ENCODE results near the gene GRWD1.

The GRWD1 gene

DNA sequence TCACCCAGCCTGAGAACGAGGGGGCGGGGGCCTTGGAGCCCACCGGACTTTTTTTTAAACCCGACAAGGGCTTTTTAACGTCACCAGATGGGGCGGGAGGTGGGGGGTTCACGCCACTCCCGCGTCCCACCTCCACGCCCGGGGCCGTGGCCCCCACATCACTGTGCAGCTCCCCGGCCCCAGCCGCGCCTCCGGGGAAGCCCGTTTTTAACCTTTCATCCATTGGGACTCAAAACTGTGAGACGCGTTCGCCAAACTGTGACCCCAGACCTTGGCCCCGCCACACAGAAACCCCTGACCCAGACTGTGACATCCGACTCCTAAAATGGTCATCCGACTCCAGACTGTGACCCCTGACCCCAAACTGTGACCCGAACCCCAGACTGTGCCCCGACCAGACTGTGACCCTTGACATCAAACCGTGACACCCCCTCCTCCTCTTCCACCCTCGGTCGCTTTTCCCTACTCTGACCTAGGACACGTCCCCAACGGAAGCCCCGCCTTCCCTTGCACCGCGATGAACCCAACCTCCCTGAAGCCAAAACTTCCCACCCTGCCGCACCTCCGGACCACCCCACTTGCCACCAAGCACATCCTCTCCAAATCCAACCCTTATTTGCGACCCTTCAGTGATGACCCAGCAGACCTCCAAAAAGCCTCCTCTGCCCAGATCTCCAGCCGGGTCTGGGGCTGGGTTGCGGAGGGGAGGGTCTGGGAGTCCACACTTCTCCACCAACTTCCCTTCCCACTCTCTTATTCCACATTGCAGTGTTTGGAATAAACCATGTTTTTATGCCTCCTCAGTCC is 1.5 kb upstream of the GRWD1 start:
- ChIA-PET POLR2A (interaction anchor here (1.5 kb wide), 1 partner anchor 81 kb away, joined by 14 read pairs; the partner anchor contains the start of genes SYNGR4 and TMEM143), CTCF (interaction anchor here (0.5 to 1.1 kb wide), 5 partner anchors 22 to 190 kb away, joined by 3 to 5 read pairs (median 3); no protein-coding TSS in a partner anchor)
- Histone ChIP-seq H3K4me3 (ENCODE audit: low read depth, low read length) (no peak overlapping the region; the same call in 1 of the 2 replicates), H3K36me3 (ENCODE audit: control insufficient read depth in 2 of 2, insufficient read depth in 1 of 2, low read length in 2 of 2) (peaks cover 25 to 27% of the 10 kb centered on the region in 2 experiments), H3K9me3 (ENCODE audit: control insufficient read depth, insufficient read depth, low read depth, low read length) (no peaks in the 10 kb centered on the region), H3K27ac (ENCODE audit: extremely low read depth, low read depth, low read length) (peak overlapping the region; percentile 65), H3K4me1 (ENCODE audit: control insufficient read depth, insufficient read depth, low read length) (peaks cover 8% of the 10 kb centered on the region)
- TF ChIP-seq ZNF416 (tag by site-specific recombination; IDR thresholded peaks at IDR 0.05) (no peak), SP3 (tag by site-specific recombination; IDR thresholded peaks at IDR 0.05) (peak; percentile 61), MEIS1 (CRISPR knock-in tag; IDR thresholded peaks at IDR 0.05; ENCODE audit: borderline replicate concordance) (no peak), ZNF292 (tag by site-specific recombination; IDR thresholded peaks at IDR 0.05; ENCODE audit: borderline replicate concordance, low read depth) (no peak), ZNF311 (tag by site-specific recombination; IDR thresholded peaks at IDR 0.05; ENCODE audit: borderline replicate concordance) (no peak), ZEB2 (tag by site-specific recombination; IDR thresholded peaks at IDR 0.05) (no peak), ZNF37A (tag by site-specific recombination; IDR thresholded peaks at IDR 0.05) (no peak), BCL11B (tag by site-specific recombination; IDR thresholded peaks at IDR 0.05; ENCODE audit: low read depth) (peak; percentile 98), ZNF585B (tag by site-specific recombination; IDR thresholded peaks at IDR 0.05) (no peak), BCL11A (tag by site-specific recombination; IDR thresholded peaks at IDR 0.05; ENCODE audit: low read depth) (peak; percentile 89), SP2 (tag by site-specific recombination; IDR thresholded peaks at IDR 0.05) (peak; percentile 42; the same call in 1 of the 2 replicates), ZNF600 (tag by site-specific recombination; IDR thresholded peaks at IDR 0.05) (peak; percentile 60; the same call in 1 of the 2 replicates), GLIS1 (tag by site-specific recombination; IDR thresholded peaks at IDR 0.05) (no peak), YY1 (tag by site-specific recombination; IDR thresholded peaks at IDR 0.05) (no peak), ZNF423 (tag by site-specific recombination; IDR thresholded peaks at IDR 0.05) (no peak), ZNF354C (tag by site-specific recombination; IDR thresholded peaks at IDR 0.05; ENCODE audit: borderline replicate concordance, low read depth) (no peak), KLF16 (tag by site-specific recombination; IDR thresholded peaks at IDR 0.05) (0 out of 2 replicates have a peak, but pooled peaks have one; percentile 24), ZNF645 (tag by site-specific recombination; IDR thresholded peaks at IDR 0.05) (no peak), ZNF792 (tag by site-specific recombination; IDR thresholded peaks at IDR 0.05) (no peak), ZNF558 (tag by site-specific recombination; IDR thresholded peaks at IDR 0.05) (no peak), HOXA7 (CRISPR knock-in tag; IDR thresholded peaks at IDR 0.05; ENCODE audit: borderline replicate concordance) (no peak), ZNF175 (tag by site-specific recombination; IDR thresholded peaks at IDR 0.05) (no peak)
- TF ChIP-seq, protein P1, sequence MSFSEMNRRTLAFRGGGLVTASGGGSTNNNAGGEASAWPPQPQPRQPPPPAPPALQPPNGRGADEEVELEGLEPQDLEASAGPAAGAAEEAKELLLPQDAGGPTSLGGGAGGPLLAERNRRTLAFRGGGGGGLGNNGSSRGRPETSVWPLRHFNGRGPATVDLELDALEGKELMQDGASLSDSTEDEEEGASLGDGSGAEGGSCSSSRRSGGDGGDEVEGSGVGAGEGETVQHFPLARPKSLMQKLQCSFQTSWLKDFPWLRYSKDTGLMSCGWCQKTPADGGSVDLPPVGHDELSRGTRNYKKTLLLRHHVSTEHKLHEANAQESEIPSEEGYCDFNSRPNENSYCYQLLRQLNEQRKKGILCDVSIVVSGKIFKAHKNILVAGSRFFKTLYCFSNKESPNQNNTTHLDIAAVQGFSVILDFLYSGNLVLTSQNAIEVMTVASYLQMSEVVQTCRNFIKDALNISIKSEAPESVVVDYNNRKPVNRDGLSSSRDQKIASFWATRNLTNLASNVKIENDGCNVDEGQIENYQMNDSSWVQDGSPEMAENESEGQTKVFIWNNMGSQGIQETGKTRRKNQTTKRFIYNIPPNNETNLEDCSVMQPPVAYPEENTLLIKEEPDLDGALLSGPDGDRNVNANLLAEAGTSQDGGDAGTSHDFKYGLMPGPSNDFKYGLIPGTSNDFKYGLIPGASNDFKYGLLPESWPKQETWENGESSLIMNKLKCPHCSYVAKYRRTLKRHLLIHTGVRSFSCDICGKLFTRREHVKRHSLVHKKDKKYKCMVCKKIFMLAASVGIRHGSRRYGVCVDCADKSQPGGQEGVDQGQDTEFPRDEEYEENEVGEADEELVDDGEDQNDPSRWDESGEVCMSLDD (tag by site-specific recombination; IDR thresholded peaks at IDR 0.05): peak; percentile 71; the same call in 1 of the 2 replicates
- TF ChIP-seq, protein P2, sequence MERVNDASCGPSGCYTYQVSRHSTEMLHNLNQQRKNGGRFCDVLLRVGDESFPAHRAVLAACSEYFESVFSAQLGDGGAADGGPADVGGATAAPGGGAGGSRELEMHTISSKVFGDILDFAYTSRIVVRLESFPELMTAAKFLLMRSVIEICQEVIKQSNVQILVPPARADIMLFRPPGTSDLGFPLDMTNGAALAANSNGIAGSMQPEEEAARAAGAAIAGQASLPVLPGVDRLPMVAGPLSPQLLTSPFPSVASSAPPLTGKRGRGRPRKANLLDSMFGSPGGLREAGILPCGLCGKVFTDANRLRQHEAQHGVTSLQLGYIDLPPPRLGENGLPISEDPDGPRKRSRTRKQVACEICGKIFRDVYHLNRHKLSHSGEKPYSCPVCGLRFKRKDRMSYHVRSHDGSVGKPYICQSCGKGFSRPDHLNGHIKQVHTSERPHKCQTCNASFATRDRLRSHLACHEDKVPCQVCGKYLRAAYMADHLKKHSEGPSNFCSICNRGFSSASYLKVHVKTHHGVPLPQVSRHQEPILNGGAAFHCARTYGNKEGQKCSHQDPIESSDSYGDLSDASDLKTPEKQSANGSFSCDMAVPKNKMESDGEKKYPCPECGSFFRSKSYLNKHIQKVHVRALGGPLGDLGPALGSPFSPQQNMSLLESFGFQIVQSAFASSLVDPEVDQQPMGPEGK (tag by site-specific recombination; IDR thresholded peaks at IDR 0.05): peak; percentile 64
- TF ChIP-seq, protein P3, sequence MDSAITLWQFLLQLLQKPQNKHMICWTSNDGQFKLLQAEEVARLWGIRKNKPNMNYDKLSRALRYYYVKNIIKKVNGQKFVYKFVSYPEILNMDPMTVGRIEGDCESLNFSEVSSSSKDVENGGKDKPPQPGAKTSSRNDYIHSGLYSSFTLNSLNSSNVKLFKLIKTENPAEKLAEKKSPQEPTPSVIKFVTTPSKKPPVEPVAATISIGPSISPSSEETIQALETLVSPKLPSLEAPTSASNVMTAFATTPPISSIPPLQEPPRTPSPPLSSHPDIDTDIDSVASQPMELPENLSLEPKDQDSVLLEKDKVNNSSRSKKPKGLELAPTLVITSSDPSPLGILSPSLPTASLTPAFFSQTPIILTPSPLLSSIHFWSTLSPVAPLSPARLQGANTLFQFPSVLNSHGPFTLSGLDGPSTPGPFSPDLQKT (IDR thresholded peaks at IDR 0.05; ENCODE audit: borderline replicate concordance, low read depth, low read length): no peak
- TF ChIP-seq, protein P4, sequence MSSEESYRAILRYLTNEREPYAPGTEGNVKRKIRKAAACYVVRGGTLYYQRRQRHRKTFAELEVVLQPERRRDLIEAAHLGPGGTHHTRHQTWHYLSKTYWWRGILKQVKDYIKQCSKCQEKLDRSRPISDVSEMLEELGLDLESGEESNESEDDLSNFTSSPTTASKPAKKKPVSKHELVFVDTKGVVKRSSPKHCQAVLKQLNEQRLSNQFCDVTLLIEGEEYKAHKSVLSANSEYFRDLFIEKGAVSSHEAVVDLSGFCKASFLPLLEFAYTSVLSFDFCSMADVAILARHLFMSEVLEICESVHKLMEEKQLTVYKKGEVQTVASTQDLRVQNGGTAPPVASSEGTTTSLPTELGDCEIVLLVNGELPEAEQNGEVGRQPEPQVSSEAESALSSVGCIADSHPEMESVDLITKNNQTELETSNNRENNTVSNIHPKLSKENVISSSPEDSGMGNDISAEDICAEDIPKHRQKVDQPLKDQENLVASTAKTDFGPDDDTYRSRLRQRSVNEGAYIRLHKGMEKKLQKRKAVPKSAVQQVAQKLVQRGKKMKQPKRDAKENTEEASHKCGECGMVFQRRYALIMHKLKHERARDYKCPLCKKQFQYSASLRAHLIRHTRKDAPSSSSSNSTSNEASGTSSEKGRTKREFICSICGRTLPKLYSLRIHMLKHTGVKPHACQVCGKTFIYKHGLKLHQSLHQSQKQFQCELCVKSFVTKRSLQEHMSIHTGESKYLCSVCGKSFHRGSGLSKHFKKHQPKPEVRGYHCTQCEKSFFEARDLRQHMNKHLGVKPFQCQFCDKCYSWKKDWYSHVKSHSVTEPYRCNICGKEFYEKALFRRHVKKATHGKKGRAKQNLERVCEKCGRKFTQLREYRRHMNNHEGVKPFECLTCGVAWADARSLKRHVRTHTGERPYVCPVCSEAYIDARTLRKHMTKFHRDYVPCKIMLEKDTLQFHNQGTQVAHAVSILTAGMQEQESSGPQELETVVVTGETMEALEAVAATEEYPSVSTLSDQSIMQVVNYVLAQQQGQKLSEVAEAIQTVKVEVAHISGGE (tag by site-specific recombination; conservative IDR thresholded peaks at IDR 0.05; ENCODE audit: low read depth): peak; percentile 16; the same call in 1 of the 2 replicates

Measured in HEK293 (cell line).